IPS DF 4.7 (cell line): ENCODE data around the gene PHLDB1.
A peak's percentile ranks its signal among the peaks of the same experiment; 100 is the strongest.
"Not testable (repeated sequence)": the region's sequence is repeated elsewhere in the genome, so short reads cannot be mapped to it uniquely, and the experiment has no call there.

Experiments
- DNase-seq: peaks from one replicate; pipeline ENCODE4 v3.0.0-alpha.2; 2013; ENCODE audit warnings: low spot score; ENCODE audit errors: extremely low read depth

PHLDB1 gene

GRCh38 chr11:118605116-118605867 is 2.1 kb upstream of the PHLDB1 start:
- DNase-seq, result no peak

GRCh38 chr11:118606157-118606843 is 1.1 kb upstream of the PHLDB1 start:
- DNase-seq, result no peak

- DNase-seq, result no peak
Measured at GRCh38 chr11:118606844-118607228, 579 bp upstream of the PHLDB1 start.

GRCh38 chr11:118608360-118609227 is 1.2 kb downstream of the PHLDB1 start:
- DNase-seq, result no peak

GRCh38 chr11:118609380-118610224 is 2.2 kb downstream of the PHLDB1 start:
- DNase-seq, result no peak

- no peak for DNase-seq
Measured at GRCh38 chr11:118610225-118610772, 2.9 kb downstream of the PHLDB1 start.

GRCh38 chr11:118610773-118611432 is 3.5 kb downstream of the PHLDB1 start:
- DNase-seq, result peak; percentile 64

GRCh38 chr11:118611433-118611795 is 4.0 kb downstream of the PHLDB1 start:
- DNase-seq, result not testable (repeated sequence)

GRCh38 chr11:118612378-118612777 is 5.0 kb downstream of the PHLDB1 start:
- DNase-seq, result no peak

- no peak for DNase-seq
Measured at GRCh38 chr11:118614511-118614910, 7.1 kb downstream of the PHLDB1 start.

- peak; percentile 79 for DNase-seq
Measured at GRCh38 chr11:118615282-118615975, 8.0 kb downstream of the PHLDB1 start.

- no peak for DNase-seq
Measured at GRCh38 chr11:118615976-118616371, 8.6 kb downstream of the PHLDB1 start.

GRCh38 chr11:118618115-118618990 is 10.9 kb downstream of the PHLDB1 start:
- DNase-seq, result no peak

- DNase-seq, result no peak
Measured at GRCh38 chr11:118618991-118619375, 11.6 kb downstream of the PHLDB1 start.

GRCh38 chr11:118619444-118620197 is 12.2 kb downstream of the PHLDB1 start:
- DNase-seq, result no peak

GRCh38 chr11:118620529-118621070 is 13.2 kb downstream of the PHLDB1 start:
- no peak for DNase-seq

GRCh38 chr11:118621071-118621783 is 13.8 kb downstream of the PHLDB1 start:
- peak; percentile 69 for DNase-seq
